CD4-positive, alpha-beta T cell treated with Interleukin-17A for 4 hours (primary cell): Measurements from ENCODE around the gene TUBGCP6.
"Not testable (repeated sequence)": the region's sequence is repeated elsewhere in the genome, so short reads cannot be mapped to it uniquely, and the experiment has no call there.

Experiments used
- DNase-seq: peaks from one replicate; pipeline ENCODE4 v3.0.0-alpha.2; 2020; ENCODE audit warnings: mixed read lengths

Gene TUBGCP6

GRCh38 chr22:50178471-50178864 lies 66.4 kb downstream of the TUBGCP6 start:
- DNase-seq = no peak

- DNase-seq = no peak
Observed at GRCh38 chr22:50177537-50178470, 67.0 kb downstream of the TUBGCP6 start.

- DNase-seq = no peak
Observed at GRCh38 chr22:50176850-50177536, 67.8 kb downstream of the TUBGCP6 start.

- no peak for DNase-seq
Observed at GRCh38 chr22:50175921-50176849, 68.6 kb downstream of the TUBGCP6 start.

GRCh38 chr22:50175191-50175461 lies 69.7 kb downstream of the TUBGCP6 start:
- DNase-seq = no peak

GRCh38 chr22:50174382-50175190 lies 70.2 kb downstream of the TUBGCP6 start:
- no peak for DNase-seq

- DNase-seq = no peak
Observed at GRCh38 chr22:50173983-50174355, 70.9 kb downstream of the TUBGCP6 start.

GRCh38 chr22:50173311-50173982 lies 71.4 kb downstream of the TUBGCP6 start:
- no peak for DNase-seq

GRCh38 chr22:50171965-50172421 lies 72.8 kb downstream of the TUBGCP6 start:
- DNase-seq = no peak

- no peak for DNase-seq
Observed at GRCh38 chr22:50171319-50171964, 73.4 kb downstream of the TUBGCP6 start.

GRCh38 chr22:50170453-50171318 lies 74.1 kb downstream of the TUBGCP6 start, which contains the start of gene PANX2:
PANX2 (plus strand) TSS chr22:50170731; CDS start chr22:50170731, 0 bp downstream.
- DNase-seq = no peak

- peak; percentile 42 for DNase-seq
Observed at GRCh38 chr22:50169774-50170341, 75.0 kb downstream of the TUBGCP6 start.

- no peak for DNase-seq
Observed at GRCh38 chr22:50169181-50169759, 75.6 kb downstream of the TUBGCP6 start.

- not testable (repeated sequence) for DNase-seq
Observed at GRCh38 chr22:50168490-50169180, 76.2 kb downstream of the TUBGCP6 start.

- no peak for DNase-seq
Observed at GRCh38 chr22:50167689-50168489, 76.9 kb downstream of the TUBGCP6 start.
